Left renal cortex interstitium (tissue), 4 donors: ENCODE data around the gene VWA3B. TPM values are rescaled to one million over a fixed set of nuclear protein-coding genes. Genes with fewer than 3 reads are reported as not detected.
"Not testable (repeated sequence)": the region's sequence is repeated elsewhere in the genome, so short reads cannot be mapped to it uniquely, and the experiment has no call there.

Source experiments
- DNase-seq, 4 donors: peaks; one replicate each; pipeline ENCODE4 v3.0.0-alpha.2; 2013; ENCODE audit warnings: low read depth in 4 of 4, low spot score in 2 of 4, missing footprints in 1 of 4
- polyA plus RNA-seq, 4 donors: library from polyadenylated mRNA; unstranded; fragments of 120-200 nt; gene quantifications; one replicate each; pipeline ENCODE4 v1.2.1, GENCODE V29; 2013; ENCODE audit not compliant: insufficient read length in 4 of 4

The VWA3B gene
- polyA plus RNA-seq, 4 donors = 0.25 to 0.42 (median 0.36) TPM

- no peak for DNase-seq
Observed at GRCh38 chr2:98234776-98235175, 147.8 kb downstream of the VWA3B start.

GRCh38 chr2:98236935-98237334 is 150.0 kb downstream of the VWA3B start:
- no peak for DNase-seq

GRCh38 chr2:98240786-98241398 is 153.9 kb downstream of the VWA3B start:
- DNase-seq = no peak

DNA sequence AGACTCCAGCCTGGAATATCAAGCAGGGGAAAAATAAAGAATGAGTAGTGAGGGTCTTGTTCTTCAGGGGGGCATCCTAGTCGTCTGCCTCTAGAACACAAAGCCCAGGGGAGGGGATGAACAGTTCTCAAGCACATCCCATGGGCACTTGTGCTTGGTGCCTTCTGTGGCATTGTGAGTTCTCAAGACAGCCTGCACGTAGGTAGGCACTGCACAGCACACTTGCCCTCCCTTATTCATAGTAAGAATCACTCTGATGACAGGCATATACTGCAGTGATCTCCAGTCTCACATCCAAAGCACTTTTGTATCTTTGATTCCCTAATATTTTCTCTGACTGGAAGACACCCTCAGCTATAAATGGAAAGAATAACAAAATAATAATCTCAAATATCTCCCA is 154.6 kb downstream of the VWA3B start:
- DNase-seq = no peak

- DNase-seq = no peak
Observed at GRCh38 chr2:98242003-98242402, 155.0 kb downstream of the VWA3B start.

DNA sequence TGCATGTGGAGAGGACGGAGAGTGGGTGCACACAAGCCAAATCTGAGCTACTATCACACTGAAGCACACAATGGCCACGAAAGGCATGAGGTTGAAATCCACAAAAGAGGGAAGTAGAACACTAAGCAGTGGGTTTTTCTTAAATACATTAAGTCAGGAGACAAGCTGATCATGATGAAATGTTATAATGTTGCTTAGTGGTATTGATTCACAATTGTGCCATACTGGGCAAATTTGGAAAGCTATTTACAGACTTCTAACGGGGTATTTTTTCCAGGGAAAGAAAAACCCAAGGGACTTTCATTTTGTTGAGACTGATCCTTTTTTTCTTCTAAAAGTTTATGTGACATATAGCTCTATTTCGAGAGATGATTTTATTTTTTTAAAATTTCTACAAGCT is 158.5 kb downstream of the VWA3B start:
- no peak for DNase-seq

DNA sequence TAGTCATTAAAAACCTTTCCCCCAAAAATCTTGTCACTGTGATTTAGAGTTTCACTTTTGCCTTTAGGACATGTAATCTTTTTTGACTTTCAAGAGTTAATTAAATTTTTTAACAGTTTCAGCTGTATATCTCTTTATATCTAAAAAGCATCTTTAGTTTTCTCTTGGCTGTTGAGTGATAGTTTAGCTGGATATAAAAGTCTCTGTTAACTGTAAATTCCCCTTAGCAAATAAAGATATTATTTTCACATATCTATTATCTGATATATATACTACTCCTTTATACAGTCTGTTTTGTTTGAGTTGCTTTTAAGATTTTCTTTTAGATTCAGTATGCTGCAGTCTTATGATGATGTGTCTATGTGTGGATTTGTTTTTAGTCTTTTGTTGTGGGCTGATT is 160.4 kb downstream of the VWA3B start:
- DNase-seq = no peak

- DNase-seq = no peak
Observed at GRCh38 chr2:98252038-98252773, 165.2 kb downstream of the VWA3B start.

GRCh38 chr2:98253461-98254070 is 166.6 kb downstream of the VWA3B start:
- no peak for DNase-seq

DNA sequence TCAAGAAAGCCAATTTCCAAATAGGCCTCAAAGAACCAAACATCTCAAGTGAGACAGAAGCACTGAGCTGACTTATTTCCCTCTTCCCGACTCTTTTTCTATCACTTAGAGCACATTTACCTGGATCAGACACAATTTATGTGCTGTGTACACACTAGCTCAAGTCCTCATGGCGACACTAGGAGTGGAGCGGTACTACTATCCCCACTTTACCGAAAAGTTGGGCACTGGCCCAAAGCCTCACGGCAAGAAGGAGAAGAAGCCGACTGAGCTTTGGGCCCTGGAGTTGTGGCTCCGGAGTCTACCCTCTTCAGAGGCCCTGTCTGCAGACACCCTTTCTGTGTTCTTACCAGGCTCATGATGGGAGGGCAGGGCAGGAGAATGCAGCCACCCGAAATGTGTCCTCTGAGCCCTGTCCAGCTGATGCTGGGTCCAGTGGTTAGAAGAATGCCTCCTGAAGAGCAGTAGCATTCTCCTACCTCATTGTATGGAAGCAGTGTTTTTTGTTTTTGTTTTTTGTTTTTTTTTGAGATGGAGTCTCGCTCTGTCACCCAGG is 167.6 kb downstream of the VWA3B start:
- no peak for DNase-seq

DNA sequence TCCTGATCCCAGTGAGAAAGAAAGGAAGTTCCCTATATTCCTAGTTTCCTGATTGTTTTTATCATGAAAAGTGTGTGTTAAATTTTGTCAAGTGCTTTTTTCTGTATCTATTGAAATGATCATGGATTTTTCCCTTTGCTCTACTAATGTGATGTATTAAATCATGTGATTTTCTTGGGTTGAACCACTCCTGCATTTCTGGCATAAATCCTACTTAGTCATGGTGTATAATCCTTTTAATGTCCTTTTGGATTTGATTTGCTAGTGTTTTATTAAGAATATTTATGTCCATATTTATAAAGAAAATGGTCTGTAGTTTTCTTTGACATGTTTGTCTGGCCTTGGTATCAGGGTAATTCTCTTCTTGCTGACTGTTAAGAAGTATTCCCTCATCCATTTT is 171.9 kb downstream of the VWA3B start:
- no peak for DNase-seq

DNA sequence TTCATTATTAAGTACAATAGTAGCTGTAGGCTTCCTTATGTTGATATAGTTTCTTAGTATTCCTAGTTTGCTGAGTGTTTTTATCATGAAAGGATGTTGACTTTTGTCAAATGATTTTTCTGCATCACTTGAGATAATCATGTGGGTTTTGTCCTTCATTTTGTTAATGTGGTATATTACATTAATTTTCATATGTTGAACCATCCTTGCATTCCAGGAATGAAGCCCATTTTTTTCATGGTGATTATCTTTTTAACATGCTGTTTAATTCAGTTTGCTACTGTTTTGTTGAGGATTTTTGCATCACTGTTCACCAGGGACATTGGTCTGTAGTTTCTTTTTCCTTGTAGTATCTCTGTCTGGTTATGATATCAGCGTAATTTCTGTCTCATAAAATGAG is 176.4 kb downstream of the VWA3B start:
- DNase-seq = no peak

DNA sequence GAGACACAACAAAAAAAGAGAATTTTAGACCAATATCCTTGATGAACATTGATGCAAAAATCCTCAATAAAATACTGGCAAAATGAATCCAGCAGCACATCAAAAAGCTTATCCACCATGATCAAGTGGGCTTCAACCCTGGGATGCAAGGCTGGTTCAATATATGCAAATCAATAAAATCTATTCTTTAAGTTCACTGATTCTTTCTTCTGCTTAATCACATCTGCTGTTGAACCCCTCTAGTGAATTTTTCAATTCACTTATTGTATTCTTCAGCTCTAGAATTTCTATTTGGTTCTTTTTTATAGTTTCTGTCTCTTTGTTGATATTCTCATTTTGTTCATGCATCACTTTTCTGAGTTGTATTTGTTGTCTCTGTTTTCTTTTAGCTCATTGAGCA is 181.3 kb downstream of the VWA3B start:
- not testable (repeated sequence) for DNase-seq

DNA sequence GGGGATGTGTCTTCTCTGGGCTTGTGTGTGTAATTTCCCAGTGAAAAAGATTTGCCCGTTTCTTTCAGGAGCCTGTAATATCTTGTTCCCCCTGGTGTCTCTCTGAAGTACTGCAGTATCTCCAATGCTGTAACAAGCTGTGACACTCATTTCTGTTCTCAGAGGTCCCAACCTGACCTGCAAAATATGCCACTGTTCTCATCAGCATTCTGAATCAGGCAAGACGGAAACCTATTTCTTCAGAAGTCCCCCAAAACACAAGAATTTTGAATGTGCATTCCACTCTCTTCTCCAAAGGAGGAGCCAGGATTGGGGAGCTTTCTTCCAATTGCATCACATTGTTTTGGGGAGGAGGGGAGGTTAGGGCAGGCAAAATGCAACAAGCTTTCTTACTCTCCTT is 182.3 kb downstream of the VWA3B start:
- DNase-seq = no peak

DNA sequence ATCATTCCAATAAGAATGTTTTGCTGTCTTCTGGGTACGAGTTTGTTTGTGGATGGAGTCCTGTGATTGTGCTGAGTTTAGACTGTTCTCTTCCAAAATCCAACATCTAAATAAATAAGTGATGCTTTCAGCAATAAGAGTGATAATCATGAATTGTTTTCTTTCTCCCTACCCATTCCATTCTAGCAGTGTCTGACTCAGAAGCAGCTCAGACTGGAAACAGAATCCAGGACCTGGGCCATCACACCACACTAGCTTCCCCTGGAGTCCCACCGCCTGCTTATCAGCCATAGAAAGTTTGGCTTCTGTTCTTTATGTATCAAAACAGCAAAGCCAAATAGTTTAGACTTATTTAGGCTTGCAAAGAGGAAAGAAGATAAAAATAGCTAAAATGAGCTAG is 182.9 kb downstream of the VWA3B start:
- DNase-seq = no peak

- no peak for DNase-seq
Observed at GRCh38 chr2:98277162-98277859, 190.3 kb downstream of the VWA3B start.

DNA sequence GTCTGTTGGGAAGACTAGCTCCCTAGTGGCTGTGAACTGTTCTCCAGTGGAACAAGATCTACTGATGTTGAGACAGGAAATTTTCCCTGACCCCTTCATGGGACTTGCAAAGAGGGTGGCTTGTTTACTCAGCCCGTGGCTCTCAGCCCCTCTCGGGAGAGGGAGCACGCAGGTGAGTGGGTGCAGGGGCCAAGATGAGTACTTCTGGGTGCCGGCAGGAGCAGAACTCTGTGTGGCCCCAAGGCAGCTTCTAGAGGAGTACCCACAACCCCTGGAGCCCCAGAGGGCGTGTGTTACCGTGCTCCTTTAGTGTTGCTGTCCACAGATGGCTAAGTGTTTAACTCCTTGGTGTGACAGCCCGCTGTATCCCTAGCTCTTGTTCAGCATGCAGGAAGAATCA is 191.1 kb downstream of the VWA3B start:
- no peak for DNase-seq

DNA sequence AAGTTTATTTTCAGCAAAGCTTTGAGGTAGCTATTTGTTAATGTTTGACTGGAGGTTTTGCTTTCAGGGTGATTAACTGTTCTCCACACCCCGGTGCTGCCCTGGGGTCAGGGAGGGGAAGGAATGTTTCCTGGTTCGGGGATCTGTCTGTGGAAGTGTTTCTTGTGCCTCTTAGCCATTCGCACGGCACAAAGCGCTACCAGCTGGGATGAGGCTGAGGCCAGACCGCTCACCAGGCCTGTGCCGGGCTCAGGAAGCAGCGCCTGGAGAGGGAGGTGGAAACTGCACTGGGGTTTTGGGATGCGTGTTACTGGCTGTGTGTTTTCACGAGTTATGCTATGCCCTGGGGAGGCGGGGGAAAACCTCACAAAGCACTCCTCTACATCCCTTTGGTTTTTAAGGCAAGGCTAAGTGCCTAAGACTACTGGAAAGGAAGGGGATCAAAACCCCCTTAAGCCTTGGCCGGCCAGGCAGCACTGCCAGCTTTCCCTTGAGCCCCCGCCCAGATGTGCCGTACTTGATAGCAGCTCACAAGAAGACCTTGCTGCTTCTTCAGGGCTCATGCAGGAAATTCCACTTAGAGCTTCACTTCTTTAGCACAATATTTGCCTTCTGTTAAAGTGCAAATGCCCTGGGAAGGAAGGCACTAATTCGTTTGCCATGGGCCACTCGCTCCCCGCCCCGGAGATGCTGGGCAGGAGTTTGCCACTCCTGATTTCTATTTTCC is 193.6 kb downstream of the VWA3B start:
- peak in 1 of 4 donors; percentile 53 for DNase-seq

GRCh38 chr2:98281607-98282006 is 194.6 kb downstream of the VWA3B start:
- DNase-seq = no peak

GRCh38 chr2:98282109-98282508 is 195.1 kb downstream of the VWA3B start:
- no peak for DNase-seq

GRCh38 chr2:98293030-98293429 is 206.1 kb downstream of the VWA3B start:
- no peak for DNase-seq
